ENCODE results near the gene TLE3. TPM values are rescaled to one million over a fixed set of nuclear protein-coding genes. Genes with fewer than 3 reads are reported as not detected.

The TLE3 gene
- total and polyA plus RNA-seq, 2 of the 13 experiments (the other 11 are each of a cell fraction or from before 2014, with no cell fraction given), result 11.9 to 13.8 TPM

- TF ChIP-seq GABPB1 (CRISPR knock-in tag; IDR thresholded peaks at IDR 0.05) (peak; percentile 30; the same call in 1 of the 2 replicates), RARA (CRISPR knock-in tag; IDR thresholded peaks at IDR 0.05) (peak; percentile 96), ZNF317 (CRISPR knock-in tag; IDR thresholded peaks at IDR 0.05) (0 out of 2 replicates have a peak, but pooled peaks have one; percentile 40), GATAD2A (CRISPR knock-in tag; IDR thresholded peaks at IDR 0.05) (peak; percentile 93), TSC22D2 (CRISPR knock-in tag; IDR thresholded peaks at IDR 0.05; ENCODE audit: borderline replicate concordance) (peak; percentile 57; the same call in 1 of the 2 replicates), ZNF362 (CRISPR knock-in tag; IDR thresholded peaks at IDR 0.05; ENCODE audit: borderline replicate concordance) (peak; percentile 89), ZBTB39 (CRISPR knock-in tag; IDR thresholded peaks at IDR 0.05) (0 out of 2 replicates have a peak, but pooled peaks have one; percentile 42), NFYB (CRISPR knock-in tag; IDR thresholded peaks at IDR 0.05) (peak; percentile 52; the same call in 1 of the 2 replicates), RFXAP (CRISPR knock-in tag; IDR thresholded peaks at IDR 0.05; ENCODE audit: borderline replicate concordance) (peak; percentile 77; the same call in 1 of the 2 replicates), FOXO1 (CRISPR knock-in tag; IDR thresholded peaks at IDR 0.05) (peak; percentile 99), SKIL (CRISPR knock-in tag; IDR thresholded peaks at IDR 0.05; ENCODE audit: borderline replicate concordance) (peak; percentile 88; the same call in 1 of the 2 replicates), HNRNPLL (IDR thresholded peaks at IDR 0.05; ENCODE audit: low read depth, low read length, poor library complexity, severe bottlenecking) (no peak), MEIS2 (CRISPR knock-in tag; IDR thresholded peaks at IDR 0.05) (peak; percentile 73; the same call in 1 of the 2 replicates), SRF (IDR thresholded peaks at IDR 0.05; ENCODE audit: low read depth, low read length) (no peak), NR2F1 (CRISPR knock-in tag; IDR thresholded peaks at IDR 0.05) (peak; percentile 92 to 97), RAD21 (CRISPR knock-in tag; IDR thresholded peaks at IDR 0.05) (no peak), RBM22 (optimal IDR thresholded peaks at IDR 0.05; ENCODE audit: low read length) (no peak), MLX (CRISPR knock-in tag; IDR thresholded peaks at IDR 0.05) (peak; percentile 93), ZNF563 (CRISPR knock-in tag; IDR thresholded peaks at IDR 0.05) (0 out of 2 replicates have a peak, but pooled peaks have one; percentile 37), KAT8 (CRISPR knock-in tag; IDR thresholded peaks at IDR 0.05) (peak; percentile 72; the same call in 1 of the 2 replicates), TBX2 (CRISPR knock-in tag; IDR thresholded peaks at IDR 0.05; ENCODE audit: borderline replicate concordance) (peak; percentile 97), EZH2 (conservative IDR thresholded peaks at IDR 0.05; ENCODE audit: low read depth, low read length) (no peak)
Observed at GRCh38 chr15:70078578-70079417, 18.9 kb downstream of the TLE3 start (continued).
